GM19438 (cell line): ENCODE results near the gene IL16.
"Not testable (repeated sequence)": the region's sequence is repeated elsewhere in the genome, so short reads cannot be mapped to it uniquely, and the experiment has no call there.

ENCODE experiments used
- ATAC-seq: cut with Tn5 transposase; IDR thresholded peaks from one replicate; pipeline ENCODE4 v1.9.1; 2021; ENCODE audit warnings: low read depth; ENCODE audit not compliant: unreplicated experiment

The IL16 gene

DNA sequence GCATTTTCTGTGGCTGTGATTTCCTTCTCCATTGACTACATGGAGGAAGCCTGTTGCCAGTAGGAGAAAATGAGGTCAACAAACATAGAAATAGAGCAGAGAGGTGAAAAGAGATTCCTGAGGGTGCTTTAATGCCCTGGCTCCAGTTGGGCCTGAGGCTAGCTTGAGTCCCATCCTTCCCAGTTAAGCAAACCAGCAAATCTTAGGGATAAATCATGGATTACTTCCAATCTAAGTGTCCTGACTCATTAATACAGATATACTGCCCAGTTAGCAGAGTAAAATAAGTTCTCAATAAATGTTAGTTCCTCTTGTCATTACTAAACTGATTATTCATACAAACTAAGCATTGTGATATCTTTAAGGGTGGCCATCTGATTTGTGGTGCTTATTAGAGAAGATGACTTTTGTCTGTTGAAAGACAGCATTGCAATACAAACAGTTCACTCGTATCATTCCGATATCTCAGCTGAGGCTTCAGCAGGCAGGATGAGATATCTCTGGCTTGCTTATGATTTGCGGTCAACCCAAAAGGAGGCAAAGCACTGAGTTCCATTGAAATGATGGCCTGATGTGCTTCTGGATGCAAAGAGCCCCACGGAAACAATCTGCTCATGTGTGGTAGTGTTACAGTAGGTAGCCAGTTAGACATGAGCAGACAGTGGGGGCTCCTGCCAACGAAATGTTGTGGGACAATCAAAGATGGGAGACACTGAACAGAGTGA lies 133.8 kb downstream of the IL16 start:
- ATAC-seq = no peak

DNA sequence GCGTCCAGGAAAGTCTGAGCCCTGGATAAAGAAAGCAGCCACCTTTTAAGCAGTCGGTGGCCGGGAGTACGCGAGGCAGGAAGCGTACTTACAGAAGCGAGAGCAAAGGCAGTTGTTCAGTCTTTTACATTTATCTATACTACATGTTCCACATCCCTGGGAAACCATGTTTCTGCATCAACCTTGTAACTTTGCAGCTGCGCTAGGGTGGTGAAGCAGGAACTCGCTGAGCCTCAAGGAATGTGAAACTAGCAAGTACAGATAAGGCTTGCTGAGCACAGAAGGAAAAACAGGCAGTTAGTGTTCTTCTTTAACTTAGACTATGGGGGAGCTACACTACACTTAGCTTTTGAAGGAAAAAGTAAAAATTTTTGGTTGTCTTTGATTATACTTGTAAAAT lies 134.5 kb downstream of the IL16 start:
- not testable (repeated sequence) for ATAC-seq

DNA sequence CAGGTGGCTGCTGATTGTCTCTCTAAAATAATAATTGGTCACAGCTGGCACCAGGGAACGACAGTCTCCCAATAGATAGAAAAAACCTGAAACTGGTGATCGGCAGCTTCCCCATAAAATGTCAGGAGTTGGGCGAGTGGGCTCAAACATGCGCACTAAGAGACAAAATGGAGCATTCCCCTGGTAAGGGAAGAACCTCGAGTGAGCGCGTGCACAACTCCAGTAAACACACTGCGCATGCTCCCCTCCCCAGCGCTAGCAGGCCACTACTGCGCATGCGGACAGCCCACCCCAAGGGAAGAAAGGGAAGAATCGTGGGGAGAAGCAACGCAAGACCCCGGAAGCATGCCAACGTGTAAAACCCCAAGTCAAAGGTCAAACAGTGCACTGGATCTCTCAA lies 134.9 kb downstream of the IL16 start:
- no peak for ATAC-seq

DNA sequence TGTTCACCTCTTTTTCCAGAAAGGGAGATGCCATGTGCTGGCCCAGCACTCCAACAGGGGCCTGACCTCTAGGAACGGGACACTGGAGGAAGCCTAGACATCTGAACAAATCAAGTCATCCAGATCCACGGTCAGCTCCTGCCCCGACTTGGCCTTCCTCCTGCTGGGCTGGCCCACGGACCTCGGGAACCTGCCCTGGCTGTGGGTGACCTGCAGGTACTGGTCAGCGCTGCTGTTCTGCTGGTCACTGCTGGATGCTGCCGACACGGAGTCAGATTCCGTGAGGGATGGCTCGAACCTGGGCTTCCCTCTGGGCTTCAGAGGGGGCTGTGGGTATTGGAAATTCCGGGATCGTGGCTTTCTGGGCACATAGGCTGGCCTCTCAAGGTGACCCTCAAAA lies 135.6 kb downstream of the IL16 start:
- no peak for ATAC-seq

DNA sequence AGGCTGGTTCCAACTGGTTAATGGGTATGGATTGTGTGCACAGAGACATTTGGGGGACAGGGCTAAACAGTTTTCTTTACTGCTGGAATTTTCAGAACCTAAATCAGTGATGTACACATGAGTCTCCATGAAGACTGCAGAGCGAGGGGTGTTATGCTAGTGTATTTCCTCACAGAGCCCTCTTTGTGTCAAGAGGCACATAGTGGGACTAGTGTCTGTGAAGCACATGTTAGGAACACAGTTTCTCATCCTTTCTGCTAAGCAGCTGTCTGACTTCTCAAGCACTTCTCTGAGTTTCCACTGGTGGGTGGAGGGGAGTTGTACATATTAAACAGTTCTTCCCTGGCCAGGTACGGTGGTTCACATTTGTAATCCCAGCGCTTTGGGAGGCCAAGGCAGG lies 136.7 kb downstream of the IL16 start:
- no peak for ATAC-seq

DNA sequence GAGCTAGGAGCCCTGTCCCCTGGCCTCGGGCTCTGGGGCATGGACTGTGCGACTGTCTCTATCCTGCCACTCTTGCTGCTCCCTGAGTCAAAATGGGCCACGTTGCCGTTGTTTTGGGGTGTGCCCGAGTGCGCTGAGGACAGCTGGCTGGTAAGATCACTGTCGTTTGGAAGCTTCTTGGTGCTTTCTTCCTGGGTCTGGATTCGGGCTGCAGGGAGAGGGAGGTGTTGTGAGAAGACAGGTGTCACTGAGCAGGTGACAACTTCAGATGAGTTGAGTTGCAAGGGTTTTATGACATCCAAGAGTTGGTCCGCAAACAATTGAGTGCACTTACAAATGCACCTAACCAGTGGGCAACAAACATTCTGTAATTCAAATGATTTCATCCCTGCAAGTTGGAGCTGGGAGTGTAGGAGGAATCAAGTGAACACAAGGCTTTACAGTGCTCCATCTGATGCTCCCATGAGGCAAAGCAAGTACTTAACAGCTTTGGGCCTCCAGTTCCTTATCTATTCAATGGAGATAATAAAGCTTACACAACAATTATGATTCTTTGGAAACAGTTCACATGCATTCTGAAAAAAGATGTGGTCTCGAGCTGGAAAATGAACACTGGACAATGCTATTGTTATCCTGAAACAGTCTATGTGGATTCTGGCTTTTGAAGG lies 138.2 kb downstream of the IL16 start:
- ATAC-seq = no peak

DNA sequence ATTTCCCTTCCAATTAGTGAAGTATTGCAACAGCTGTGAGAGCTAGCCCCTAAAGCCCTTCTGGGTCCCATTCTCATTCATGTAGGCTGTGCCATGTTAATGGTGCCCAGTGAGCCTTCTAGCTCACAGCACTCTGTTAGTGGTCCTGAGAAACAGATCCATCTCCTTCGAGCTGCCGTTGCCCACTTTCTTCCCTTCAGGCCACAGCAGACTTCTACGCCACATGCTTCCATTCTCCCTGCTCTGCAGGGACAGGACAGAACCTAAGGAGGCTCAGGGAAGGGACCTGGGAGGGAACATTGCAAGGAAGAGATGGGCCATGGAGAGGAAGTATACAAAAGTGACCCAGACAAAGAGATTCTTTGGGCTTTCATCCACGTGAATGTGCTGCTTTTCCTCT lies 139.0 kb downstream of the IL16 start:
- no peak for ATAC-seq

DNA sequence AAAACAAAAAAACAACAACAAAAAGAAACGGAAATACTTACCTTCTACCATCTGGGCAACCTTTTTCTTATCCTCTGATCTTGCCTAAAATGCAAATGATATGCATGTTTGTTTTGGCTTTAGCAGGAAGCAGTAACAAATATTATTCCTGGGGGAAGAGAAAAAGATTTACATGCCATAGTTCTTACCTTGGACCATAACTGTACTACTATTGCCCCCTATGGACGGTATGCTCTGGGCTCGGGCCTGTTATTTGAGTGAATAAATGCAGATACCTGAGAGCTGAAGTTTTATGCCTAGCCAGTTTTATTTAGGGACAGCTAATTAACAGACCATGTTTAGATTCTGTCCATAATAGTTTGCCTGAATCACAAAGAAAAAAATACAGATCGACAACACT lies 139.9 kb downstream of the IL16 start:
- no peak for ATAC-seq

DNA sequence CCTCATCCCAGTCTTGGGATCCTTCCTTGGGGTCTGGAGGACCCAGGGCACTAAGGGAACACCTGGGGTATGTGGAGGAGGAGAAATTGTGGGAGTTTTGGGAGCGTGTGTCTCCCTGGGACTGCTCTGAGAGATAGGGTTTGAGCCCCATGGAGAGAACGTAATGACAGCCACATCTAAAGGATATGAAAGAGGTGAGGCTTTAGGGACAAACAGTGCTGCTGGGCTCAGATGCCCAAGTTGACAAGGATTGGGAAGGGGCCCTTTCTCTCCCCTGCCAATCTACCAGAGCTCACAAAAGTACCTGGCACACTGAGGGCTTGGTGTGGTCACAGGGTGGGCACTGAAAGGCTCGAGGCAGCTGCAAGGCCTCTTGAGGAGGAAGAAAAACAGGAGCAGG lies 140.6 kb downstream of the IL16 start:
- no peak for ATAC-seq

DNA sequence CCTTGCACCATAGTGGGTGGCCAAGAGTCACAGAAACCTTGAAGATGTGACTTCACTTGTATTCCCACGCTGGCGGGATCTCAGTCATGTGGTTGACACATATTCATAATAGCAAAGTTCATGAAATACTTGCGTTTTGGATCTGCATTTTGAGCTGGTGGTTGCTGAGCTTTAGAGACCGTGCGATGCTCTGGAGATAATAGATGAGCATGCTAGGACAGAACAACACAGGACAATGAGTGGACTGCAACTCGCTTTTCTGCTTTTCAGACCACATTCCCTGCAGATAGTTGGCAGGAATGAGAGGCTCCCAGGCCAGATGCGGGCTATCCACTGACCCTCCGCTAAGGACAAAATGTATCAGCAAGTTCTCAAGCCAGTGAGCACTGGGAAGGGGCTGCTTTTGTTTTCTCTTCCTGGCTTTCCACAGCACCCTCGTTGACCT lies 141.1 kb downstream of the IL16 start:
- no peak for ATAC-seq

DNA sequence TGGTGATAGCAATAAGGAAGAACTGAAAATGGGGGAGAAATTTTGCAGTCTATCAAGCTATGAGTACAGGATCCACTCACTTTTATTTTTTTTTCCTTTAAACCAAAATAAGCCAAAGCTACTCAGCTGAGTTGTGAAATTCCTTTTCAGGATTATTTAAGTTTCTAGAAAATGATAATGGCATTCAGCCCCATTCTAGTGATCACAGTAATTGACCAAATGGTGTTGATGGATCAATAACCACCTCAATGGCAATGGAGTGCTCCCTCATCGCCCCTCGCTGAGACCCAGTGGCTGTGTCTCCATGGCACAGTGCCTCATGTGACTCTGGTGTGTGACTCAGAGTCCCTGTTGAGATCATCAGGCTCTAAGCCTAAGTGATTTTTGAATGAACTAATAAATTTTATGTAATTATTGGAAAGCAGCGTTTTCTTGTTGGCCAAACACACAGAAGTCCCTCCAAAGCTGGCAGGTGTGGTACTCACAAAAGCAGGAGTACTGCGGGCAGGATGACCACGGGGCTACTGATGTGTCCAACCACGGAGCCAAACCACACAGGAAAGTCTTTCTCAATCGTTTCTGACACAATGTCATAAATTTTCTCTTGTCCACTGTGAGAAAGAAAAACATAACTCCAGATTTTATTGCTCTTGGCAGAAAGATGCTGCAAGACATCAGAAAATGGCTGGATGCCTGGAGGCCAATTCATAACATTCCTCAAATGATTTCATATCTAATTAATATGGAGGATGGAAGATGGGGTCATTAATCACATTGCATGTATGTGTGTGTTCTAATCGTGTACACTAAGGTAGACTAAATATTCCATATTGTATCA lies 141.7 kb downstream of the IL16 start:
- ATAC-seq = no peak

DNA sequence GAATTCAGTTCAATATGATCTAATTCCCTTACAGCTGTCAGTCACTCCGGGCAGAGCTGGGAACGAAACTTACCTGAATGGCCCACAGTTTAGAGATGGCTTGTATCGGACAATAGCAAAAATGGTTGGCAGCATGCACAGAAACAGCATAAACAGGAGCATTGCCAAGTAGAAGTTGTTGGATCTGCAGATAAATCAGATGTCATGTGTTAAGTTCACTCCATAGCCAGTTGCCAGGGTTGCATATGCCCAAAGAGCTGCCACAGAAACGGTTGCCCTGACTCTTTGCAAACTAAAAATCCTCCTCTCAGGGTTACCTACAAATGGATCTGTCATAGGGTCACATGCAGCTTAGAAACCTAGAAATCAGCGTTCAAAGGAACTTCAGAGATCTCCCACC lies 142.6 kb downstream of the IL16 start:
- ATAC-seq = no peak

DNA sequence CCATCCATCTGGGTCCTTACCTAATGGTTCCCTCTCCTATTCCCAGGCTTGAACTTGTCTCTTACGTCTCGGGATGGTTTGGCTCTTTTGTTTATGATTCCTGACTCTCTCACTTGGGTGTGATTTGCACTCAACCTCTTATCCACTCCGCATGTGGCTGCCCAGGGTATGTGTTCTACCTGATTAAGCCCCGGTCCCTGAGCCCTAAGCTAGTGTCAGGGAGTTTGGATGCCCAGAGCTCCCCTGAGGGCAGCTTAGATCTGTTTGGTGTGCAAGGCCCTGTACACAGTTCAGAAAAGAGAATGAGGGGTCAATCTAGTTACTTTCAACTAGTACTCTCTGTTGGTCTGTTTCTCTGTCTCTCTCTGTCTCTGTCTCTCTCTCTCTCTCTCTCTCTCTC lies 143.2 kb downstream of the IL16 start:
- no peak for ATAC-seq

DNA sequence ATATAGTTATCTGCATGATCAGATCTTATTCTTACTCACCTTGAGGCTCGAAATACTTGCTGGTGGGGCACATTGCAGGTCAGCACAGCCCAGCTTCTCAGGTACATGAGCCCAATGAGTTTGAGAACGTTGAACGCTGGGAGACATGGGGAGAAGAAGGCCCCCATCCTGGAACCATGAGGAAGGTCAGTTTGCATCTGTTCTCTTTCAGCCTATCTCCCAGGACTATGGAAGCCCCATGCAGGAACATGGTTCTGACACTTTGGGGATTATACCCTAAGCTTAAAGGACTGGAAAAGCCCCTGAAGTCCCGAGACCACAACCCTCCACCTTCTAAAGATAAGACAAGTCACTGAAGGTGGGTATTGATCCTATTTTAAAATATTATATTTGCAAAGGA lies 144.7 kb downstream of the IL16 start:
- ATAC-seq = no peak

DNA sequence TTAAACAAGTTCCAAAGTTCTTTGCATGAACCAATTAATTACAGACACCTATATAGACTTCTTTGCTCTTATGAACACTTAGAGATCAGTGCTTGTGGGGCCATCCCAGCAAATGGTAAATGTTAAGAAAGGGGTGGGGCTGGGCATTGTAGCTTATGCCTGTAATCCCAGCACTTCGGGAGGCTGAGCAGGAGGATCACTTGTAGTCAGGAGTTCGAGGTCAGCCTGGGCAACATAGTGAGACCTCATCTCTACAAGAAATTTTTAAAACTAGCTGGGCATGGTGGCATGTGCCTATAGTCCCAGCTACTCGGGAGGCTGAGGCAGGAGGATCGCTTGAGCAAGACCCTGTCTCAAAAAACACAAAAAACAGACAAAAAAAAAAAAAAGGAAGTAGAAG lies 146.7 kb downstream of the IL16 start:
- ATAC-seq = no peak

DNA sequence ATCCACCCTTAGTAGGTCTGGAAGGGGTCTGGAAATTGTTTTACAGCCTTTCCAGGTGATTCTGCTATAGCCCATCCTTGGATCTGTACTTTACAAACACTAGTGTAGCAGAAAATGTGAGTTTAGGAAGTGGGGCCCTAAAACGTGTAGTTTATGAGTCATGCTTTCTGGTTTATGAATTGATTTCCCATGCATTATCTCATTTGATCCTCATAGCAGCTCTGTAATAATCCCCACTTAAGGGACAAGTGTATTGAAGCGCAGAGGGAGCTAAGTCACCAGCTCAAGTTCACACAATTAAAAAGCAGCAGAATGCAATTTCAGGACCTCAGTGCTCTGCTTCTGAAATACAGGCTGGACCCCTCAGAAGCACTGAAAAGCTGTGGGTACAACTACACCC lies 149.9 kb downstream of the IL16 start:
- no peak for ATAC-seq

DNA sequence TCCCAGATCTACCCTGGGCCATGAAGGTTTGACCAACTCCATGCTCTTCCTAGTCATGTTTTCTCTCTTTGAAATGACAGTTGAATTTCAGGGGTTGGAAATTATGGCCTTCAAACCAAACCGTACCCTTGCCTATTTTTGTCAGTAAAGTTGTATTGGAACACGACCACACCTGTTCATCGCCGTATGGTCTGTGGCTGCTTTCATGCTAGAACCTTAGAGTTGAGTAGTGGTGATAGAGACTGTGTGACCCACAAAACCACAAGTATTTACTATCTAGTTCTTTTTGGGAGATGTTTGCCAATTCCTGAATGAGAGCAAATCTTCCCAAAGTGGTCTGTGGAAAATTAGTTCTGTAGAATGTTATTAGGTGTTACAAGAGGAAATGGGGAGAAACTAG lies 151.2 kb downstream of the IL16 start:
- ATAC-seq = no peak

DNA sequence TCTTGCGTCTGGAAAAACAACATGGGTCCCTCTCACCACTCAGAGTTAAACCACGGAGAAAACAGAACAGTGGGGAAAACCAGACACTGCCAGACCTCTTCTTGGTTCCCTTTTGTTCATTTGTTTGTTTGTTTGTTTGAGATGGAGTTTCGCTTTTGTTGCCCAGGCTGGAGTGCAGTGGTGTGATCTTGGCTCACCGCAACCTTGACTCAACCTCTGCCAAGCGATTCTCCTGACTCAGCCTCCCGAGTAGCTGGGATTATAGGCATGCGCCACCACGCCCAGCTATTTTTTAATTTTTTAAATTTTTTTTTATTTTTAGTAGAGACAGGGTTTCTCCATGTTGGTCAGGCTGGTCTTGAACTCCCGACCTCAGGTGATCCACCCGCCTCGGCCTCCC lies 152.0 kb downstream of the IL16 start:
- ATAC-seq = not testable (repeated sequence)

DNA sequence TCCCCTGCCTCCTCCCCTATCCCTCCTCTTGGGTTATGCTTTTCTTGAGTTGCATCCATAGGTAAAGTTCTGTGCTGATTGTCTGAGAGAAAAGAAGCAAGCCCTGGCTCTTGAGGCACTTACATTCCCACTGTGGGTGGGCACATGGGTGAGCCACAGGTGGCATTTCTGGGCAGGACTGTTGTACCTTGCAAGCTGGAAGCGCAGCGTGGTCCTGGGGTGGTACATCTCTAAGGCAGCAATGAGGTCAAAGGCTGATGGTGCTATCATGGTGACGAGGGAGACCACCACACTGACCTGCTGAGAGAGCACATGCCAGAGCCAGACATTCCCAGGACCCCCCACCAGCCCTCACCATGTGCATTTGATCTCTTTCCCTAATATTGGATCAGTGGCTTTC lies 152.6 kb downstream of the IL16 start:
- ATAC-seq = no peak

DNA sequence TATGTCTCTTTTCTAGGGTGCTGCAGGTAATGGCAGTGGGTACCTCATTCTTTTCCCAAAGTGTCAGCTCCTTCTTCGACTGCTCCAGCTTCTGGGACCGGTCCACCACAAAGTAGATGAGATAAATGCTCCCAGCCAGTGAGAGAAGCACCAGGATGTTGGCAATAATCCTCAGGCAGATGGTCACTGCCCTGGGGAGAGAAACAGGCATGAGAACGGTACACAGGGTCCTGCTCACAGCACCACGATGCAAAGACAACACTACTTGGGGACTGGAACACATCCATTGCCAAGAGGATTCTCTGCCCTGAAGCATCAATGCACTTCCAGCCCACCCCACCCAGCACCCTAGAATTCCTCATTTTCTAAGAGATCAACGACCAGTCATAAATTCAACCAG lies 155.0 kb downstream of the IL16 start:
- ATAC-seq = no peak

DNA sequence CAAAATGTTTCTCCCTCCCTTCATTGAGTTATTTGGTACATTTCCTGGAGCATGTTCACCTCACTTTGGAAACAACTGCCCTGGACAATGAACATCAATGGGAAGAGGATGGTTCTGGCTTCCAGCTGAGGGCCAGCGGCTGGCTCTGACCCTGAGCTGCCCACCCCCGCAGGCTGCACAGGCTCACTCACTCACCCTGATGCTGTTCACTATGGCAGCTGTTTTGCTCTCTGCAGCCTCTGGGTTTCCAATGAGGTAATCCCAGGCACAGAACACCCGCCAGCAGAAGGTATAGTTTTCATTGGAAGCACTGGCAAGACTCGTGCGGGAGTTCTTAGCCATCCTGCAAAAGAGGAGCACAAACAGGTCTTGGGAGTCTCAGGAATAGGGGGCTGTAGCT lies 159.6 kb downstream of the IL16 start:
- no peak for ATAC-seq
